Testis (tissue), 3 donors: ENCODE data around the gene HS3ST5. TPM values are rescaled to one million over a fixed set of nuclear protein-coding genes. Genes with fewer than 3 reads are reported as not detected.
"Not testable (repeated sequence)": the region's sequence is repeated elsewhere in the genome, so short reads cannot be mapped to it uniquely, and the experiment has no call there.

ENCODE experiments used
- DNase-seq: peaks from one replicate; pipeline ENCODE4 v3.0.0-alpha.2; 2019
- H3K27ac ChIP-seq, 2 donors: fragments of 200-600 bp; sonication (generic); one replicate each; pipeline ENCODE4 v1.5.1; 2019
- H3K27me3 ChIP-seq: fragments of 200-600 bp; sonication (generic); one replicate; pipeline ENCODE4 v1.5.1; 2019
- H3K36me3 ChIP-seq: fragments of 200-600 bp; sonication (generic); one replicate; pipeline ENCODE4 v1.5.1; 2017; ENCODE audit warnings: low read depth; ENCODE audit errors: missing control alignments
- H3K4me1 ChIP-seq: fragments of 200-600 bp; sonication (generic); one replicate; pipeline ENCODE4 v1.5.1; 2019
- H3K4me3 ChIP-seq, 2 donors: fragments of 200-600 bp; sonication (generic); one replicate each; pipeline ENCODE4 v1.5.1; 2017 to 2019
- H3K9me3 ChIP-seq: fragments of 200-600 bp; sonication (generic); one replicate; pipeline ENCODE4 v1.5.1; 2017
- CTCF ChIP-seq, 3 experiments: fragments of 450-650 bp in 2 of 3; fragments of 200-600 bp in 1 of 3; sonication (generic) in 1 of 3; IDR thresholded peaks; one replicate each; pipeline ENCODE4 v1.5.1; 2016 to 2019; ENCODE audit warnings: antibody characterized with exemption in 3 of 3, mild to moderate bottlenecking in 2 of 3, moderate library complexity in 1 of 3
- POLR2A ChIP-seq: fragments of 450-650 bp; IDR thresholded peaks from one replicate; pipeline ENCODE4 v1.6.1; 2017; ENCODE audit warnings: antibody characterized with exemption, mild to moderate bottlenecking, moderate library complexity
- WGBS, 2 donors: methylation state at CpG; one replicate each; pipeline ENCODE4 v1.1.5; 2018; 5-methylcytosine and 5-hydroxymethylcytosine counted together
- intact Hi-C: fragments of 100-400 bp; cut with DNase I; formaldehyde crosslinking; loops from one replicate; pipeline ENCODE4 v1.15.1; 2023; ENCODE audit warnings: low total_unique reads
- polyA plus RNA-seq: library from polyadenylated mRNA; stranded (reverse); fragments of 350-450 nt; fragmentation: Illumina TruSeq; extraction: RNeasy Lipid Tissue Mini Kit (QIAGEN cat#74804); gene quantifications from one replicate; pipeline ENCODE4 v1.2.3, GENCODE V29; 2014; ENCODE audit warnings: low read depth, low replicate concordance; ENCODE audit not compliant: insufficient read depth
- total RNA-seq, 2 donors: library from RNA; depleted of rRNA; stranded (reverse); fragments of >200 nt; gene quantifications; one replicate each; pipeline ENCODE4 v1.2.3, GENCODE V29; 2016

HS3ST5 gene
- total and polyA plus RNA-seq, 3 donors from 2014 or later = 0.12 to 0.20 (median 0.16) TPM

- Histone ChIP-seq H3K4me1 (no peaks in the 10 kb centered on the region), H3K27ac (no peak overlapping the region), H3K4me3 (no peak overlapping the region), H3K27me3 (no peaks in the 10 kb centered on the region), H3K9me3 (no peaks in the 10 kb centered on the region), H3K36me3 (no peaks in the 10 kb centered on the region)
- intact Hi-C loops = no loop called here
- TF ChIP-seq POLR2A = no peak
- TF ChIP-seq CTCF (IDR thresholded peaks at IDR 0.05) = no peak
- WGBS, 2 donors = 47 to 74% methylated on average over 3 of the region's 3 CpGs
- DNase-seq = no peak
Observed at GRCh38 chr6:114155763-114156162, 187.1 kb downstream of the HS3ST5 start.

DNA sequence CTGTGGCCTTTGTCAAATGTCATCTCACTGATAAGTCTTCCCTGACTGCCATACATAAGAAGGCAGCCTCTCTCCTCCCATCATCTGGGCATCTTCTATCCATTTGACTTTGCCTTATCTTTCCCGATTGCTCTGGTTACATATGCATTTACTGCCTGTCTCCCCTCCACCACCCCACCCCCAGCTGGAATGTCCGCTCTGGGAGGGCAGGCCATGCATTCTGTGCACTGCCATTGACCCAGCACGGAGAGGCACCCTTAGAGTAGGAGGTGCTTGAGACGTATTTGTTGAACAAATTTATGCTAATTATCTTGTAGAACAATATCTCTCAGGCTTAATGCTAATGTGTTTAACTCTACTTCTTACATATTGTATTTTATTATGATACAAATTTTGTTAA is 188.0 kb downstream of the HS3ST5 start:
- DNase-seq = no peak
- Histone ChIP-seq H3K36me3 (no peaks in the 10 kb centered on the region), H3K4me1 (no peaks in the 10 kb centered on the region), H3K27me3 (no peaks in the 10 kb centered on the region), H3K9me3 (no peaks in the 10 kb centered on the region), H3K27ac (no peak overlapping the region), H3K4me3 (no peak overlapping the region)
- no peak for TF ChIP-seq POLR2A
- TF ChIP-seq CTCF (IDR thresholded peaks at IDR 0.05) = no peak
- 86 to 88% methylated on average over 4 of the region's 4 CpGs for WGBS, 2 donors
- intact Hi-C loops = no loop called here

- WGBS, 2 donors = 87 to 96% methylated on average over 3 of the region's 3 CpGs
- intact Hi-C loops = no loop called here
- Histone ChIP-seq H3K4me3 (no peak overlapping the region), H3K4me1 (no peaks in the 10 kb centered on the region), H3K9me3 (no peaks in the 10 kb centered on the region), H3K27me3 (no peaks in the 10 kb centered on the region), H3K27ac (no peak overlapping the region), H3K36me3 (no peaks in the 10 kb centered on the region)
- TF ChIP-seq POLR2A (no peak), CTCF (IDR thresholded peaks at IDR 0.05) (no peak)
- no peak for DNase-seq
Observed at GRCh38 chr6:114153448-114153847, 189.4 kb downstream of the HS3ST5 start.

- WGBS, 2 donors = 57 to 75% methylated on average over 3 of the region's 3 CpGs
- H3K27me3 ChIP-seq = no peaks in the 10 kb centered on the region
Observed at GRCh38 chr6:114151064-114151690, 191.6 kb downstream of the HS3ST5 start.

GRCh38 chr6:114149182-114149581 is 193.6 kb downstream of the HS3ST5 start:
- H3K36me3 ChIP-seq, H3K9me3 ChIP-seq, DNase-seq, intact Hi-C loops, H3K4me1 ChIP-seq, H3K27me3 ChIP-seq, H3K4me3 ChIP-seq, H3K27ac ChIP-seq: not testable (repeated sequence)

More at GRCh38 chr6:114151064-114151690, 191.6 kb downstream of the HS3ST5 start:
- no peak for DNase-seq
- no peaks in the 10 kb centered on the region for H3K4me1 ChIP-seq
- H3K4me3 ChIP-seq = no peak overlapping the region
- H3K36me3 ChIP-seq = no peaks in the 10 kb centered on the region
- intact Hi-C loops = no loop called here
- no peaks in the 10 kb centered on the region for H3K9me3 ChIP-seq
- no peak for TF ChIP-seq POLR2A
- no peak for TF ChIP-seq CTCF (IDR thresholded peaks at IDR 0.05)
- no peak overlapping the region for H3K27ac ChIP-seq
